Trophoblast cell (in vitro differentiated cells and primary cell): Measurements from ENCODE around the gene XPO6.

Experiments used
- DNase-seq, 2 donors: peaks; one replicate each; pipeline ENCODE4 v3.0.0-alpha.2; 2016
- H2AFZ ChIP-seq: 2 replicates; pipeline ENCODE4 v1.6.1; 2013; ENCODE audit warnings: low read length, moderate library complexity, mild to moderate bottlenecking; ENCODE audit not compliant: insufficient read depth, poor library complexity
- H2AK5ac ChIP-seq: 2 replicates; pipeline ENCODE4 v1.6.1; 2013; ENCODE audit warnings: mild to moderate bottlenecking, low read length
- H2BK120ac ChIP-seq: 2 replicates; pipeline ENCODE4 v1.6.1; 2013; ENCODE audit warnings: low read length, mild to moderate bottlenecking, moderate library complexity; ENCODE audit not compliant: insufficient read depth, poor library complexity
- H2BK12ac ChIP-seq: 2 replicates; pipeline ENCODE4 v1.6.1; 2013; ENCODE audit warnings: mild to moderate bottlenecking, low read length, moderate library complexity
- H2BK5ac ChIP-seq: 2 replicates; pipeline ENCODE4 v1.6.1; 2013; ENCODE audit warnings: low read length, low read depth, moderate library complexity, mild to moderate bottlenecking; ENCODE audit not compliant: poor library complexity
- H3K14ac ChIP-seq: 2 replicates; pipeline ENCODE4 v1.6.1; 2013; ENCODE audit warnings: mild to moderate bottlenecking, low read length
- H3K18ac ChIP-seq: 2 replicates; pipeline ENCODE4 v1.6.1; 2013; ENCODE audit warnings: mild to moderate bottlenecking, low read length
- H3K23ac ChIP-seq: 2 replicates; pipeline ENCODE4 v1.6.1; 2013; ENCODE audit warnings: low read length
- H3K27ac ChIP-seq: 2 replicates; pipeline ENCODE4 v1.5.1; 2013; ENCODE audit warnings: low read depth, mild to moderate bottlenecking, inconsistent platforms, low read length, moderate library complexity
- H3K27me3 ChIP-seq: 2 replicates; pipeline ENCODE4 v1.6.1; 2013; ENCODE audit warnings: inconsistent platforms, mild to moderate bottlenecking, low read length, moderate library complexity; ENCODE audit not compliant: insufficient read depth
- H3K36me3 ChIP-seq, 2 experiments: 1 replicate in 1 of 2; 2 replicates in 1 of 2; pipeline ENCODE4 v1.6.1; 2013; ENCODE audit warnings: low read length in 2 of 2, mild to moderate bottlenecking in 2 of 2, moderate library complexity in 1 of 2; ENCODE audit not compliant: insufficient read depth in 2 of 2, control insufficient read depth in 1 of 2
- H3K4ac ChIP-seq: 2 replicates; pipeline ENCODE4 v1.6.1; 2013; ENCODE audit warnings: low read depth, mild to moderate bottlenecking, low read length, moderate library complexity
- H3K4me1 ChIP-seq, 2 experiments: 1 replicate in 1 of 2; 2 replicates in 1 of 2; pipeline ENCODE4 v1.6.1; 2013; ENCODE audit warnings: low read length in 2 of 2, mild to moderate bottlenecking in 2 of 2, moderate library complexity in 1 of 2; ENCODE audit not compliant: insufficient read depth in 2 of 2, control insufficient read depth in 1 of 2
- H3K4me2 ChIP-seq: 2 replicates; pipeline ENCODE4 v1.6.1; 2013; ENCODE audit warnings: inconsistent platforms, mild to moderate bottlenecking, low read length, moderate library complexity
- H3K4me3 ChIP-seq: 2 replicates; pipeline ENCODE4 v1.5.1; 2013; ENCODE audit warnings: mild to moderate bottlenecking, low read depth, low read length, inconsistent platforms
- H3K79me1 ChIP-seq: one replicate; pipeline ENCODE4 v1.6.1; 2013; ENCODE audit warnings: low read length
- H3K79me2 ChIP-seq: 2 replicates; pipeline ENCODE4 v1.6.1; 2013; ENCODE audit warnings: low read length, mild to moderate bottlenecking; ENCODE audit not compliant: control insufficient read depth, insufficient read depth, poor library complexity
- H3K9ac ChIP-seq: 2 replicates; pipeline ENCODE4 v1.6.1; 2013; ENCODE audit warnings: mild to moderate bottlenecking, low read length
- H3K9me3 ChIP-seq: 2 replicates; pipeline ENCODE4 v1.6.1; 2013; ENCODE audit warnings: low read depth, mild to moderate bottlenecking, control low read depth, inconsistent platforms, low read length; ENCODE audit not compliant: insufficient read depth
- H4K12ac ChIP-seq: 2 replicates; pipeline ENCODE4 v1.6.1; 2013; ENCODE audit warnings: low read depth, mild to moderate bottlenecking, low read length, moderate library complexity
- H4K8ac ChIP-seq: 2 replicates; pipeline ENCODE4 v1.6.1; 2013; ENCODE audit warnings: low read depth, mild to moderate bottlenecking, low read length, moderate library complexity
- H4K91ac ChIP-seq: one replicate; pipeline ENCODE4 v1.6.1; 2013; ENCODE audit warnings: low read depth, mild to moderate bottlenecking, low read length, moderate library complexity
- WGBS: extraction: QIAGEN DNeasy Blood & Tissue Kit; methylation state at CpG from one replicate; pipeline ENCODE4 v1.1.7; 2013; ENCODE audit warnings: missing lambda C conversion rate; ENCODE audit not compliant: insufficient read length, insufficient coverage; ENCODE audit errors: extremely low coverage; 5-methylcytosine and 5-hydroxymethylcytosine counted together

The XPO6 gene

GRCh38 chr16:28151180-28151579 is 60.6 kb downstream of the XPO6 start:
- Histone ChIP-seq H2BK12ac (no peak overlapping the region), H2AK5ac (no peak overlapping the region), H2BK5ac (no peak overlapping the region)

GRCh38 chr16:28149011-28149888 is 62.5 kb downstream of the XPO6 start:
- H3K36me3 ChIP-seq: peaks cover 7 to 17% of the 10 kb centered on the region in 2 experiments
- H3K27ac ChIP-seq: no peak overlapping the region
- no peak overlapping the region for H3K4ac ChIP-seq
- no peak overlapping the region for H4K12ac ChIP-seq
- H4K8ac ChIP-seq: no peak overlapping the region
- H3K9me3 ChIP-seq: no peaks in the 10 kb centered on the region
- no peak overlapping the region for H3K9ac ChIP-seq
- no peak overlapping the region for H2BK5ac ChIP-seq
- H3K4me2 ChIP-seq: no peak overlapping the region
- no peak overlapping the region for H4K91ac ChIP-seq
- no peak overlapping the region for H2BK120ac ChIP-seq
- no peaks in the 10 kb centered on the region for H3K4me1 ChIP-seq
- no peaks in the 10 kb centered on the region for H3K79me1 ChIP-seq
- no peak overlapping the region for H3K4me3 ChIP-seq
- H3K14ac ChIP-seq: no peak overlapping the region
- H3K27me3 ChIP-seq: no peaks in the 10 kb centered on the region
- H2AFZ ChIP-seq: no peak overlapping the region
- DNase-seq: peak in 1 of 2 donors; percentile 13
- H3K79me2 ChIP-seq: no peaks in the 10 kb centered on the region
- WGBS: no CpG with 5 or more reads among the region's 12 CpGs
- no peak overlapping the region for H2BK12ac ChIP-seq
- no peak overlapping the region for H3K18ac ChIP-seq
- no peak overlapping the region for H3K23ac ChIP-seq
- no peak overlapping the region for H2AK5ac ChIP-seq

More at GRCh38 chr16:28151180-28151579, 60.6 kb downstream of the XPO6 start:
- Histone ChIP-seq H3K4me2 (no peak overlapping the region), H3K27ac (no peak overlapping the region), H2BK120ac (no peak overlapping the region), H2AFZ (no peak overlapping the region), H3K23ac (no peak overlapping the region), H3K18ac (no peak overlapping the region), H3K9ac (no peak overlapping the region), H3K27me3 (no peaks in the 10 kb centered on the region), H3K36me3 (peaks cover 13 to 23% of the 10 kb centered on the region in 2 experiments), H3K79me1 (no peaks in the 10 kb centered on the region), H3K14ac (no peak overlapping the region), H3K9me3 (no peaks in the 10 kb centered on the region), H4K91ac (no peak overlapping the region), H3K79me2 (no peaks in the 10 kb centered on the region), H3K4me3 (no peak overlapping the region), H4K8ac (no peak overlapping the region), H4K12ac (no peak overlapping the region), H3K4ac (no peak overlapping the region), H3K4me1 (no peaks in the 10 kb centered on the region)
- WGBS: no CpG with 5 or more reads among the region's 7 CpGs
- no peak for DNase-seq

DNA sequence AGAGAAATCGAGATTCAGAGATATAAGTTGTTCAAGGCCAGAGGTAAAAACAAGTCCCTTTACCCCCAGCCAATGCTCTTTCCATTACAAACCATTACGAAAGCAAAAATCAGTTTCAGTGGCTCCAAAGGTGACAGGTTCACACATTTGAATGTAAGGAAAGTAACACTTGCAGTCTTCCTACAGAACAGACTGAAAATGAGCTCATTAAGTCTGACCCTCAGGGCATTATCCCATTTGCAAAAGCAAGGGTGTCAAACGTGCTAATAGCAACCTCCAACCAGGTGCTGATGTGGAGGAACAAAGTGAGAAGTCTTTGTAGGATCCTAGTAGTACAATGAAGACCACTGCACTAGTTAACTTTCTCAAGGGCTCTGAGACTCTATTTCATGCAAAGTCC is 65.2 kb downstream of the XPO6 start:
- no peak overlapping the region for H3K27ac ChIP-seq
- H3K27me3 ChIP-seq: no peaks in the 10 kb centered on the region
- no peak overlapping the region for H4K8ac ChIP-seq
- no peak overlapping the region for H3K4ac ChIP-seq
- no peaks in the 10 kb centered on the region for H3K9me3 ChIP-seq
- WGBS: no CpG with 5 or more reads among the region's 3 CpGs
- no peak for DNase-seq
- H3K79me2 ChIP-seq: no peaks in the 10 kb centered on the region
- no peak overlapping the region for H4K91ac ChIP-seq
- no peak overlapping the region for H2BK12ac ChIP-seq
- no peak overlapping the region for H4K12ac ChIP-seq
- no peak overlapping the region for H3K4me2 ChIP-seq
- H3K4me1 ChIP-seq: no peaks in the 10 kb centered on the region
- no peak overlapping the region for H3K4me3 ChIP-seq
- peaks cover 7 to 17% of the 10 kb centered on the region in 2 experiments for H3K36me3 ChIP-seq
- no peak overlapping the region for H3K14ac ChIP-seq
- no peak overlapping the region for H3K18ac ChIP-seq
- H3K9ac ChIP-seq: no peak overlapping the region
- H3K79me1 ChIP-seq: no peaks in the 10 kb centered on the region
- H2BK120ac ChIP-seq: no peak overlapping the region
- H2AFZ ChIP-seq: no peak overlapping the region
- H2AK5ac ChIP-seq: no peak overlapping the region
- no peak overlapping the region for H3K23ac ChIP-seq
- H2BK5ac ChIP-seq: no peak overlapping the region

DNA sequence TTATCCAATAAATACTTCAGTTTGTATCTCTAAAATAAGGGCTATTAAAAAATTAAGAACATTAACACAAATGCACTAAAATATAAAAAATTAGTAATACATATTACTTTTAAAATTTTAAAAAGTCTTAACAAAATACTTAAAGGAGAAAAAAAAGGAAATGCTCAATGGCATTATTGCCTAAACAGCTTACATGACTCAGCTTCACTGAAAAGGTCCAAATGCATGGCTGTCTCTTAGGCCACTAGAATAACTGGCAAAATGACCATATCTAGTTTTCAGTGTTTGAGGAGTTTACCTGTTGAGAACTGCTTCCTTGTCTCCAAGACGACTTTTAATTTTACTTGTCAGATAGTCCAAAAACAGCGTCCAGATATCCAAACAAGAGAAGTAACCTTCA is 66.0 kb downstream of the XPO6 start:
- no peak overlapping the region for H2BK12ac ChIP-seq
- no peaks in the 10 kb centered on the region for H3K4me1 ChIP-seq
- no peak overlapping the region for H4K91ac ChIP-seq
- H4K8ac ChIP-seq: no peak overlapping the region
- H3K4ac ChIP-seq: no peak overlapping the region
- H3K23ac ChIP-seq: no peak overlapping the region
- H3K4me3 ChIP-seq: no peak overlapping the region
- no peak for DNase-seq
- no peak overlapping the region for H2AFZ ChIP-seq
- no peaks in the 10 kb centered on the region for H3K27me3 ChIP-seq
- H3K18ac ChIP-seq: no peak overlapping the region
- H3K27ac ChIP-seq: no peak overlapping the region
- H3K4me2 ChIP-seq: no peak overlapping the region
- no peak overlapping the region for H2AK5ac ChIP-seq
- no peaks in the 10 kb centered on the region for H3K9me3 ChIP-seq
- no peak overlapping the region for H2BK120ac ChIP-seq
- no CpG with 5 or more reads among the region's 2 CpGs for WGBS
- peaks cover 7 to 11% of the 10 kb centered on the region in 2 experiments for H3K36me3 ChIP-seq
- H3K79me1 ChIP-seq: no peaks in the 10 kb centered on the region
- no peak overlapping the region for H2BK5ac ChIP-seq
- H3K9ac ChIP-seq: no peak overlapping the region
- no peak overlapping the region for H3K14ac ChIP-seq
- H3K79me2 ChIP-seq: no peaks in the 10 kb centered on the region
- H4K12ac ChIP-seq: no peak overlapping the region
